Stimulated activated naive B cell treated with anti-CD40 and anti-IgM and Interleukin-4, amounts not matched to agents 10 μg/mL and 1 μg/mL and 100 μg/mL, for 72 hours (primary cell): ENCODE data around the gene ACHE.

ENCODE experiments used
- ATAC-seq, 2 donors: fragments of 150-1000 bp; cut with Tn5 transposase; replicated peaks; 2 replicates each; pipeline ENCODE4 v1.10.0; 2021; ENCODE audit warnings: moderate library complexity in 1 of 2
- DNase-seq: peaks from one replicate; pipeline ENCODE4 v3.0.0; 2021
- H3K27ac Mint-ChIP-seq: one replicate; pipeline ENCODE4 v1.8.0; 2022; ENCODE audit warnings: mild to moderate bottlenecking, mixed read lengths
- H3K27me3 Mint-ChIP-seq, 2 donors: one replicate each; pipeline ENCODE4 v1.8.0; 2022; ENCODE audit warnings: mixed read lengths in 2 of 2
- H3K36me3 Mint-ChIP-seq, 2 donors: one replicate each; pipeline ENCODE4 v1.8.0; 2022; ENCODE audit warnings: mixed read lengths in 2 of 2, mild to moderate bottlenecking in 1 of 2
- H3K4me1 Mint-ChIP-seq, 2 donors: one replicate each; pipeline ENCODE4 v1.8.0; 2022; ENCODE audit warnings: mixed read lengths in 2 of 2, mild to moderate bottlenecking in 1 of 2
- H3K4me3 Mint-ChIP-seq, 2 donors: one replicate each; pipeline ENCODE4 v1.8.0; 2022; ENCODE audit warnings: mild to moderate bottlenecking in 2 of 2, mixed read lengths in 2 of 2, moderate library complexity in 1 of 2
- H3K9me3 Mint-ChIP-seq, 2 donors: one replicate each; pipeline ENCODE4 v1.8.0; 2022; ENCODE audit warnings: mixed read lengths in 2 of 2, mild to moderate bottlenecking in 1 of 2

Gene ACHE

GRCh38 chr7:100893318-100893895 is 2.3 kb downstream of the ACHE start:
- Mint-ChIP-seq H3K27ac (peak overlapping the region; percentile 62), H3K4me3 (peak overlapping the region in 1 of 2 donors; percentile 21)
- no peak for ATAC-seq

GRCh38 chr7:100892364-100893317 is 3.0 kb downstream of the ACHE start:
- no peak for DNase-seq
- no peak overlapping the region for H3K4me3 Mint-ChIP-seq
- peaks cover 31 to 44% of the 10 kb centered on the region in 2 donors for H3K4me1 Mint-ChIP-seq
- H3K9me3 Mint-ChIP-seq: no peaks in the 10 kb centered on the region
- H3K36me3 Mint-ChIP-seq: peaks cover 12 to 16% of the 10 kb centered on the region in 2 donors
- peaks cover 47 to 61% of the 10 kb centered on the region in 2 donors for H3K27me3 Mint-ChIP-seq
- H3K27ac Mint-ChIP-seq: no peak overlapping the region
- ATAC-seq: no peak

More at GRCh38 chr7:100893318-100893895, 2.3 kb downstream of the ACHE start:
- H3K9me3 Mint-ChIP-seq: no peaks in the 10 kb centered on the region
- DNase-seq: no peak
- H3K36me3 Mint-ChIP-seq: peaks cover 5 to 8% of the 10 kb centered on the region in 2 donors
- H3K4me1 Mint-ChIP-seq: peaks cover 25 to 36% of the 10 kb centered on the region in 2 donors
- peaks cover 54 to 68% of the 10 kb centered on the region in 2 donors for H3K27me3 Mint-ChIP-seq

DNA sequence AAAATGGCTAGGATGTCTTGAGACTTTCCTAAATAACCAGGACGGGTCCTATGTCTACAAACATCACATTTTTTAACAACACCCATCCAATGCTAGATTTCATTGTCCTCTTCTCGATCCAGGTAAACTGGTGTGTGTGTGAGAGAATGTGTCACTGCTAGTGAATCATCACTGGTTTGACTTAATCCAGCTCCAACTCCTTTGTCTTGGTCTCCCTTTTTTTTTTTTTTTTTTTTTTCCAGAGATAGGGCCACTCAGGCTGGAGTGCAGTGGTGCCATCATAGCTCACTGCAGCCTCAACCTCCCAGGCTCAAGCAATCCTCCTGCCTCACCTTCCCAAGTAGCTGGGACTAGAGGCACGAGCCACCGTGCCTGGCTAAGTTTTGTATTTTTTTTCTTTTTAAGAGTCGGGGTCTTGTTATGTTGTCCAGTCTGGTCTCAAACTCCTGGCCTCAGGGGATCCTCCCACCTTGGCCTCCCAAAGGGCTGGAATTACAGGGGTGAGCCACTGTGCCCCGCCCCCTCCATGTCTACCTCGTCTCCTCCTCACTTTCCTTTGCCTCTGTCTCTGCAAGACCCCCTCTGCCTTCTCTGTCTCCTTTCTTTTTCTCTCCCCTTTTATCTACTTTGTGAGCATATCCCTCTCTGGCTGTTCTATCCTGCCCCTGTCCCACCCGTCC is 4.0 kb downstream of the ACHE start:
- H3K4me3 Mint-ChIP-seq: peak overlapping the region; percentile 62 to 91
- H3K36me3 Mint-ChIP-seq: peaks cover 22 to 25% of the 10 kb centered on the region in 2 donors
- no peak overlapping the region for H3K27ac Mint-ChIP-seq
- H3K4me1 Mint-ChIP-seq: peaks cover 41 to 53% of the 10 kb centered on the region in 2 donors
- H3K27me3 Mint-ChIP-seq: peaks cover 42 to 55% of the 10 kb centered on the region in 2 donors
- ATAC-seq (no peak), DNase-seq (no peak)
- H3K9me3 Mint-ChIP-seq: peaks cover 0 to 2% of the 10 kb centered on the region in 2 donors

GRCh38 chr7:100890653-100891567 is 4.8 kb downstream of the ACHE start:
- Mint-ChIP-seq H3K4me1 (peaks cover 42 to 55% of the 10 kb centered on the region in 2 donors), H3K27me3 (peaks cover 35 to 49% of the 10 kb centered on the region in 2 donors), H3K9me3 (peaks cover 0 to 2% of the 10 kb centered on the region in 2 donors), H3K36me3 (peaks cover 28 to 30% of the 10 kb centered on the region in 2 donors), H3K4me3 (peak overlapping the region; percentile 87 to 91), H3K27ac (peak overlapping the region; percentile 88)
- no peak for DNase-seq
- ATAC-seq: no peak

- H3K27ac Mint-ChIP-seq: peak within 1 kb of the TSS; percentile 91
- no peak for DNase-seq
- peaks cover 0 to 2% of the 10 kb centered on the region in 2 donors for H3K9me3 Mint-ChIP-seq
- peaks cover 43 to 47% of the 10 kb centered on the region in 2 donors for H3K36me3 Mint-ChIP-seq
- peak within 1 kb of the TSS; percentile 87 to 91 for H3K4me3 Mint-ChIP-seq
- peaks cover 28 to 38% of the 10 kb centered on the region in 2 donors for H3K27me3 Mint-ChIP-seq
- peak; percentile 36 to 47 for ATAC-seq
- peaks cover 52 to 65% of the 10 kb centered on the region in 2 donors for H3K4me1 Mint-ChIP-seq
These were observed 6.5 kb downstream of the ACHE start, which contains the start of gene UFSP1 for GRCh38 chr7:100888988-100889750. TSS of gene UFSP1 (minus strand) at chr7:100889715. CDS start at chr7:100889271, 444 bp downstream.

- Mint-ChIP-seq H3K4me1 (peaks cover 56 to 70% of the 10 kb centered on the region in 2 donors), H3K4me3 (peak overlapping the region; percentile 87 to 91), H3K27ac (peak overlapping the region; percentile 91), H3K27me3 (peaks cover 23 to 30% of the 10 kb centered on the region in 2 donors), H3K9me3 (peaks cover 0 to 2% of the 10 kb centered on the region in 2 donors), H3K36me3 (peaks cover 50 to 55% of the 10 kb centered on the region in 2 donors)
- DNase-seq (no peak), ATAC-seq (no peak)
These were observed 7.2 kb downstream of the ACHE start for GRCh38 chr7:100888291-100888987.

- ATAC-seq (peak; percentile 62 to 66), DNase-seq (peak; percentile 72)
- Mint-ChIP-seq H3K9me3 (peaks cover 0 to 2% of the 10 kb centered on the region in 2 donors), H3K27me3 (peaks cover 20 to 23% of the 10 kb centered on the region in 2 donors), H3K4me1 (peaks cover 60 to 76% of the 10 kb centered on the region in 2 donors), H3K4me3 (peak overlapping the region; percentile 87 to 91), H3K27ac (peak overlapping the region; percentile 91), H3K36me3 (peaks cover 56 to 62% of the 10 kb centered on the region in 2 donors)
These were observed 8.0 kb downstream of the ACHE start for GRCh38 chr7:100887516-100888290.

DNA sequence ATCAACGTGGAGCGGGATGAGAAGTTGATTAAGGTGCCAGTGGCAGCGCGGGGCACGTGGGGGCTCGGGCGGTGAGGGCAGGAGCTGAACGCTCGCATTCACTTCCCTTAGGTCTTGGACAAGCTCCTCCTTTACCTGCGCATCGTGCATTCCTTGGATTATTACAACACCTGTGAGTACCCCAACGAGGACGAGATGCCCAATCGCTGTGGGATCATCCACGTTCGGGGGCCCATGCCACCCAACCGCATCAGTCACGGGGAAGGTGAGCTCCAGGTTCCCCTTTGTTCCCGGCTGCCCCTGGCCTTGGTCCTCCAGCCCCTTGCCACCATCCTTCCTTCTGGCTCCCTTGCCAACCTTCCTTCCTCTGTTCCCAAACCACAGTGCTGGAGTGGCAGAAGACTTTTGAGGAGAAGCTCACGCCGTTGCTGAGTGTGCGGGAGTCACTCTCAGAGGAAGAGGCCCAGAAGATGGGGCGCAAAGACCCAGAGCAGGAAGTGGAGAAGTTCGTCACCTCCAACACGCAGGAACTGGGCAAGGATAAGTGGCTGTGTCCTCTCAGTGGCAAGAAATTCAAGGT is 8.7 kb downstream of the ACHE start:
- H3K27ac Mint-ChIP-seq: peak overlapping the region; percentile 91
- peaks cover 58 to 76% of the 10 kb centered on the region in 2 donors for H3K4me1 Mint-ChIP-seq
- H3K27me3 Mint-ChIP-seq: peaks cover 14 to 16% of the 10 kb centered on the region in 2 donors
- DNase-seq (no peak), ATAC-seq (no peak)
- peaks cover 0 to 2% of the 10 kb centered on the region in 2 donors for H3K9me3 Mint-ChIP-seq
- H3K4me3 Mint-ChIP-seq: peak overlapping the region; percentile 87 to 91
- H3K36me3 Mint-ChIP-seq: peaks cover 60 to 69% of the 10 kb centered on the region in 2 donors

DNA sequence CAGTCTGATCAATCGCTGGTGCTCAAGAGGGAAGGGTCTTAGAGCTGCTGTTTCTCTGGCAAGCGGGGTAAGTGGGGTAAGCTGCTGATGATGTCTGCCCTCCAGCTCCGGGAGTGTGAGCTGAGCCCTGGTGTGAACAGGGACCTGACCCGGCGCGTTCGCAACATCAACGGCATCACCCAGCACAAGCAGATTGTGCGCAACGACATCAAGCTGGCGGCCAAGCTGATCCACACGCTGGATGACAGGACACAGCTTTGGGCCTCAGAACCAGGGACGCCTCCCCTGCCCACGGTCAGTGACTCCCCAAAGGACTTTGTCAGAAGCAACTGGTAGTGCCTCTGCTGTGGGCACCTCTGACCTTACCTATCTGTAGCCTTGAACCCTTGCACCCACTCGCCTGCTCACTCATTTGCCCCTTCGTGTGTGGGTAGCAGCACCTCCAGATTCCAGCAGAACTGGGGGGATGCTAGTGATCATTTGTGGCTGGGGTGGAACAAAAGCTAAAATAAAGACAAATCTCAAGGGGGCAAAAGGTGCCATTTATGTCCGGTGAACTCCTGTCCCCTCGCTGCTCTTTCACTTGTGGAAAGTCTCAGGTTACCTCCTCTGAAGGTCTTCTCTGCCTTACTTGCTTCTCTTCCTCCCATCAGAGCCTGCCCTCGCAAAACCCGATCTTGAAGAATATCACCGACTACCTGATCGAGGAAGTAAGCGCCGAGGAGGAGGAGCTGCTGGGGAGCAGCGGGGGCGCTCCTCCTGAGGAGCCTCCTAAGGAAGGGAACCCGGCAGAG is 9.3 kb downstream of the ACHE start:
- Mint-ChIP-seq H3K4me3 (peak overlapping the region; percentile 64 to 66), H3K36me3 (peaks cover 66 to 73% of the 10 kb centered on the region in 2 donors), H3K27ac (peak overlapping the region; percentile 88), H3K9me3 (peaks cover 0 to 2% of the 10 kb centered on the region in 2 donors), H3K27me3 (peaks cover 7 to 9% of the 10 kb centered on the region in 2 donors), H3K4me1 (peaks cover 58 to 73% of the 10 kb centered on the region in 2 donors)
- ATAC-seq (no peak), DNase-seq (no peak)

DNA sequence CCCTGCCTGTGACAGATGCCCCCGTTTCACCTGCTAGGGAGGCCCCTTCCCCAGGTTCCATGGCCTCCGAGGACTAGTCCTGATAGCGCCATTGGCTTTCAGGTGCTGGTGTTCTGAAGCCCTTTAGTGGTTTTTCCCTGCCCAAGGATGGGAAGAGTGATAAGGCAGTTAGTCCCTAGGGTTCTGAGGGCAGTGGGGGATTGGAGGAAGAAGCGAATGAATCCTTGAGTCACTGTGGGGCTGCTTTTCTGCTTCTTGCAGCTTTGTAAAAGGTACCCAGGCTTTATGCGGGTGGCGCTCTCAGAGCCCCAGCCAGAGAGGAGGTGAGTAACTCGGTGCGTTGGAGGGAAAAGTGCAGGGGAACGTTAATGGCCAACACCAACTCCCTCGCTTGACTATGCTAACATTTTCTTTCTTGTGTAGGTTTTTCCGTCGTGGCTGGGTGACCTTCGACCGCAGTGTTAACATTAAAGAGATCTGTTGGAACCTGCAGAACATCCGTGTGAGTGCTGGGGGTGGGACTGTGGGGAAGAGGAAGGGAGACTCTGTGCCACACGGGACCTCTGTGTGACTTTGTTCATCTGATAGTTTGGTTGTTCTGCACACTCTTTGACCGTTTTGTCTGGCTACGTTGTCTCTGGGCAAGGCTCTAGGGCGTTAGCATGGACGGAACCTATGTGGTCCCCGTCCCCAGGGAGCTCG is 10.1 kb downstream of the ACHE start:
- peaks cover 56 to 67% of the 10 kb centered on the region in 2 donors for H3K4me1 Mint-ChIP-seq
- DNase-seq: no peak
- peaks cover 0 to 2% of the 10 kb centered on the region in 2 donors for H3K9me3 Mint-ChIP-seq
- peaks cover 71 to 80% of the 10 kb centered on the region in 2 donors for H3K36me3 Mint-ChIP-seq
- ATAC-seq: no peak
- H3K4me3 Mint-ChIP-seq: peak overlapping the region in 1 of 2 donors; percentile 21
- H3K27me3 Mint-ChIP-seq: peaks cover under 1 to 2% of the 10 kb centered on the region in 2 donors
- peak overlapping the region; percentile 88 for H3K27ac Mint-ChIP-seq
